NCI-H774 (cell line): ENCODE data around the gene LAMTOR4.

Experiments used
- DNase-seq: peaks from one replicate; lab custom pipeline; 2025; lab: John Stamatoyannopoulos, UW

The LAMTOR4 gene

GRCh38 chr7:100148559-100149328 is at the start of gene LAMTOR4:
Gene LAMTOR4 (plus strand): TSS chr7:100148918. CDS start chr7:100148973, 55 bp downstream.
- DNase-seq: peak; percentile 99

GRCh38 chr7:100099452-100099851 is 49.3 kb upstream of the LAMTOR4 start:
- DNase-seq: no peak

- DNase-seq: peak; percentile 95
Observed at GRCh38 chr7:100100420-100101015, 48.2 kb upstream of the LAMTOR4 start.

GRCh38 chr7:100101016-100101862 is 47.5 kb upstream of the LAMTOR4 start, which contains the start of the genes AP4M1 and MCM7:
Gene AP4M1 (plus strand): TSS chr7:100101643. CDS start chr7:100101715, 72 bp downstream.
Gene MCM7 (minus strand): TSS chr7:100101397. CDS start chr7:100101294, 103 bp downstream.
- DNase-seq: peak; percentile 99

GRCh38 chr7:100102950-100103840 is 45.5 kb upstream of the LAMTOR4 start:
- DNase-seq: no peak

- DNase-seq: no peak
Observed at GRCh38 chr7:100105534-100105933, 43.2 kb upstream of the LAMTOR4 start.

- no peak for DNase-seq
Observed at GRCh38 chr7:100106633-100107032, 42.1 kb upstream of the LAMTOR4 start.

GRCh38 chr7:100107125-100107737 is 41.5 kb upstream of the LAMTOR4 start:
- no peak for DNase-seq

- no peak for DNase-seq
Observed at GRCh38 chr7:100107890-100108289, 40.8 kb upstream of the LAMTOR4 start.

- no peak for DNase-seq
Observed at GRCh38 chr7:100109521-100110163, 39.1 kb upstream of the LAMTOR4 start.

GRCh38 chr7:100111156-100111555 is 37.6 kb upstream of the LAMTOR4 start:
- no peak for DNase-seq

- no peak for DNase-seq
Observed at GRCh38 chr7:100111914-100112313, 36.8 kb upstream of the LAMTOR4 start.

- no peak for DNase-seq
Observed at GRCh38 chr7:100115026-100115425, 33.7 kb upstream of the LAMTOR4 start.

- no peak for DNase-seq
Observed at GRCh38 chr7:100118388-100119071, 30.2 kb upstream of the LAMTOR4 start.

GRCh38 chr7:100119072-100119969 is 29.4 kb upstream of the LAMTOR4 start, which contains the start of the genes CNPY4 and TAF6:
Gene CNPY4 (plus strand): TSS chr7:100119634. CDS start chr7:100119745, 111 bp downstream.
Gene TAF6 (minus strand): TSS chr7:100119358. CDS start chr7:100114209, 5,149 bp downstream.
- peak; percentile 91 for DNase-seq

GRCh38 chr7:100119970-100120732 is 28.6 kb upstream of the LAMTOR4 start:
- no peak for DNase-seq

GRCh38 chr7:100120733-100121036 is 28.0 kb upstream of the LAMTOR4 start:
- DNase-seq: no peak

- peak; percentile 91 for DNase-seq
Observed at GRCh38 chr7:100122067-100122466, 26.7 kb upstream of the LAMTOR4 start.
